ENCODE measurements around the gene OR4D2. TPM values are rescaled to one million over a fixed set of nuclear protein-coding genes. Genes with fewer than 3 reads are reported as not detected.
A peak's percentile ranks its signal among the peaks of the same experiment; 100 is the strongest.

OR4D2 gene
- total and polyA plus RNA-seq, 2 of the 13 experiments (the other 11 are each of a cell fraction or from before 2014, with no cell fraction given) = not detected

DNA sequence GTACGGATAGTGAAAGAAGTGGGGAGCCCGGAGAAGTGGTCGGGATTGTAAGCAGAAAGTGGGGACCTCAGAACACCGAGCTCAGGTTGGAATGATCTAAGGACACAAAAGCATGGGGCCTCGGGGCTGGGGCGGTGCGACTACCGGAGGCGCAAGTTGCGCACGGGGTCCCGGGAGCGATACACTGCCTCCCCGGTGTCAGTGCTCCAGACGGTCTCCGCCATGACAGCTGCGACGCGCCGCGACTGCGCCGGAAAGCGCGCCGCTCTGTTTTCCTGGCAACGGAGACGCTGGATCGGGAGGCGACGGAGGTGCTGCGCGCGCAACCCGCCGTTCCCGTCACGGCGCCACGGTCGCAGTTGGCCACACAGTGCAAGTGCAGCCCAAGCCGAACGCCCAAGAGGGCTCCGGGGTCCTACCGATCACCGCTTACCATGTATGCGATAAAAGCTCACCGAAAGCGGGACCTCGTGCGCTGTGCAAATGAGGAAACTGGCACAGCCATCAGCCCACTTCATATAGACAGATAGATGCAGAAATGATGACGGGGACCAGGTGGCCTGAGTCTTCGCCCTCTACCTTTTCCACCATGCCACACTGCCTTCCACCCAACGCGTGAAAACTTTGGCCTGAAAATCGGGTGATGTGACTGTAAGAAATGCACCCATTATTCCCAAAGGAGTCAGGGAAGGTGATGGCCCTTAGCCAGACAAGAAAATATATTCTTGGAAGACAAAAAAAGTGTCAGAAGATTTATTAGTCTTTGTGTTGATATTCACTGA, 52.4 kb downstream of the OR4D2 start, which contains the start of gene MKS1 (continued):
- TF ChIP-seq, protein P1, sequence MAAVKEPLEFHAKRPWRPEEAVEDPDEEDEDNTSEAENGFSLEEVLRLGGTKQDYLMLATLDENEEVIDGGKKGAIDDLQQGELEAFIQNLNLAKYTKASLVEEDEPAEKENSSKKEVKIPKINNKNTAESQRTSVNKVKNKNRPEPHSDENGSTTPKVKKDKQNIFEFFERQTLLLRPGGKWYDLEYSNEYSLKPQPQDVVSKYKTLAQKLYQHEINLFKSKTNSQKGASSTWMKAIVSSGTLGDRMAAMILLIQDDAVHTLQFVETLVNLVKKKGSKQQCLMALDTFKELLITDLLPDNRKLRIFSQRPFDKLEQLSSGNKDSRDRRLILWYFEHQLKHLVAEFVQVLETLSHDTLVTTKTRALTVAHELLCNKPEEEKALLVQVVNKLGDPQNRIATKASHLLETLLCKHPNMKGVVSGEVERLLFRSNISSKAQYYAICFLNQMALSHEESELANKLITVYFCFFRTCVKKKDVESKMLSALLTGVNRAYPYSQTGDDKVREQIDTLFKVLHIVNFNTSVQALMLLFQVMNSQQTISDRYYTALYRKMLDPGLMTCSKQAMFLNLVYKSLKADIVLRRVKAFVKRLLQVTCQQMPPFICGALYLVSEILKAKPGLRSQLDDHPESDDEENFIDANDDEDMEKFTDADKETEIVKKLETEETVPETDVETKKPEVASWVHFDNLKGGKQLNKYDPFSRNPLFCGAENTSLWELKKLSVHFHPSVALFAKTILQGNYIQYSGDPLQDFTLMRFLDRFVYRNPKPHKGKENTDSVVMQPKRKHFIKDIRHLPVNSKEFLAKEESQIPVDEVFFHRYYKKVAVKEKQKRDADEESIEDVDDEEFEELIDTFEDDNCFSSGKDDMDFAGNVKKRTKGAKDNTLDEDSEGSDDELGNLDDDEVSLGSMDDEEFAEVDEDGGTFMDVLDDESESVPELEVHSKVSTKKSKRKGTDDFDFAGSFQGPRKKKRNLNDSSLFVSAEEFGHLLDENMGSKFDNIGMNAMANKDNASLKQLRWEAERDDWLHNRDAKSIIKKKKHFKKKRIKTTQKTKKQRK (IDR thresholded peaks at IDR 0.05; ENCODE audit: low read length) = no peak
- TF ChIP-seq TAF1 (CRISPR knock-in tag; IDR thresholded peaks at IDR 0.05) (peak; percentile 98), ZNF781 (CRISPR knock-in tag; IDR thresholded peaks at IDR 0.05; ENCODE audit: borderline replicate concordance, not compliant biosample characterization) (no peak), ZNF670 (CRISPR knock-in tag; IDR thresholded peaks at IDR 0.05; ENCODE audit: borderline replicate concordance) (peak; percentile 96; the same call in 1 of the 2 replicates), KDM4B (CRISPR knock-in tag; IDR thresholded peaks at IDR 0.05) (0 out of 2 replicates have a peak, but pooled peaks have one; percentile 29), TMF1 (CRISPR knock-in tag; IDR thresholded peaks at IDR 0.05; ENCODE audit: low read depth) (peak; percentile 56; the same call in 1 of the 2 replicates), ZNF883 (CRISPR knock-in tag; IDR thresholded peaks at IDR 0.05; ENCODE audit: not compliant biosample characterization) (peak; percentile 97), POLR2A (IDR thresholded peaks at IDR 0.05; ENCODE audit: insufficient read depth in 1 of 2, low read depth in 2 of 2, low read length in 2 of 2) (peak; percentile 89 to 94)
- TF ChIP-seq, protein P2, sequence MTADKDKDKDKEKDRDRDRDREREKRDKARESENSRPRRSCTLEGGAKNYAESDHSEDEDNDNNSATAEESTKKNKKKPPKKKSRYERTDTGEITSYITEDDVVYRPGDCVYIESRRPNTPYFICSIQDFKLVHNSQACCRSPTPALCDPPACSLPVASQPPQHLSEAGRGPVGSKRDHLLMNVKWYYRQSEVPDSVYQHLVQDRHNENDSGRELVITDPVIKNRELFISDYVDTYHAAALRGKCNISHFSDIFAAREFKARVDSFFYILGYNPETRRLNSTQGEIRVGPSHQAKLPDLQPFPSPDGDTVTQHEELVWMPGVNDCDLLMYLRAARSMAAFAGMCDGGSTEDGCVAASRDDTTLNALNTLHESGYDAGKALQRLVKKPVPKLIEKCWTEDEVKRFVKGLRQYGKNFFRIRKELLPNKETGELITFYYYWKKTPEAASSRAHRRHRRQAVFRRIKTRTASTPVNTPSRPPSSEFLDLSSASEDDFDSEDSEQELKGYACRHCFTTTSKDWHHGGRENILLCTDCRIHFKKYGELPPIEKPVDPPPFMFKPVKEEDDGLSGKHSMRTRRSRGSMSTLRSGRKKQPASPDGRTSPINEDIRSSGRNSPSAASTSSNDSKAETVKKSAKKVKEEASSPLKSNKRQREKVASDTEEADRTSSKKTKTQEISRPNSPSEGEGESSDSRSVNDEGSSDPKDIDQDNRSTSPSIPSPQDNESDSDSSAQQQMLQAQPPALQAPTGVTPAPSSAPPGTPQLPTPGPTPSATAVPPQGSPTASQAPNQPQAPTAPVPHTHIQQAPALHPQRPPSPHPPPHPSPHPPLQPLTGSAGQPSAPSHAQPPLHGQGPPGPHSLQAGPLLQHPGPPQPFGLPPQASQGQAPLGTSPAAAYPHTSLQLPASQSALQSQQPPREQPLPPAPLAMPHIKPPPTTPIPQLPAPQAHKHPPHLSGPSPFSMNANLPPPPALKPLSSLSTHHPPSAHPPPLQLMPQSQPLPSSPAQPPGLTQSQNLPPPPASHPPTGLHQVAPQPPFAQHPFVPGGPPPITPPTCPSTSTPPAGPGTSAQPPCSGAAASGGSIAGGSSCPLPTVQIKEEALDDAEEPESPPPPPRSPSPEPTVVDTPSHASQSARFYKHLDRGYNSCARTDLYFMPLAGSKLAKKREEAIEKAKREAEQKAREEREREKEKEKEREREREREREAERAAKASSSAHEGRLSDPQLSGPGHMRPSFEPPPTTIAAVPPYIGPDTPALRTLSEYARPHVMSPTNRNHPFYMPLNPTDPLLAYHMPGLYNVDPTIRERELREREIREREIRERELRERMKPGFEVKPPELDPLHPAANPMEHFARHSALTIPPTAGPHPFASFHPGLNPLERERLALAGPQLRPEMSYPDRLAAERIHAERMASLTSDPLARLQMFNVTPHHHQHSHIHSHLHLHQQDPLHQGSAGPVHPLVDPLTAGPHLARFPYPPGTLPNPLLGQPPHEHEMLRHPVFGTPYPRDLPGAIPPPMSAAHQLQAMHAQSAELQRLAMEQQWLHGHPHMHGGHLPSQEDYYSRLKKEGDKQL (CRISPR knock-in tag; IDR thresholded peaks at IDR 0.05; ENCODE audit: low read depth) = peak; percentile 35; the same call in 1 of the 2 replicates
- TF ChIP-seq, protein P3, sequence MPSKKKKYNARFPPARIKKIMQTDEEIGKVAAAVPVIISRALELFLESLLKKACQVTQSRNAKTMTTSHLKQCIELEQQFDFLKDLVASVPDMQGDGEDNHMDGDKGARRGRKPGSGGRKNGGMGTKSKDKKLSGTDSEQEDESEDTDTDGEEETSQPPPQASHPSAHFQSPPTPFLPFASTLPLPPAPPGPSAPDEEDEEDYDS (CRISPR knock-in tag; IDR thresholded peaks at IDR 0.05) = peak; percentile 76
- TF ChIP-seq, protein P4, sequence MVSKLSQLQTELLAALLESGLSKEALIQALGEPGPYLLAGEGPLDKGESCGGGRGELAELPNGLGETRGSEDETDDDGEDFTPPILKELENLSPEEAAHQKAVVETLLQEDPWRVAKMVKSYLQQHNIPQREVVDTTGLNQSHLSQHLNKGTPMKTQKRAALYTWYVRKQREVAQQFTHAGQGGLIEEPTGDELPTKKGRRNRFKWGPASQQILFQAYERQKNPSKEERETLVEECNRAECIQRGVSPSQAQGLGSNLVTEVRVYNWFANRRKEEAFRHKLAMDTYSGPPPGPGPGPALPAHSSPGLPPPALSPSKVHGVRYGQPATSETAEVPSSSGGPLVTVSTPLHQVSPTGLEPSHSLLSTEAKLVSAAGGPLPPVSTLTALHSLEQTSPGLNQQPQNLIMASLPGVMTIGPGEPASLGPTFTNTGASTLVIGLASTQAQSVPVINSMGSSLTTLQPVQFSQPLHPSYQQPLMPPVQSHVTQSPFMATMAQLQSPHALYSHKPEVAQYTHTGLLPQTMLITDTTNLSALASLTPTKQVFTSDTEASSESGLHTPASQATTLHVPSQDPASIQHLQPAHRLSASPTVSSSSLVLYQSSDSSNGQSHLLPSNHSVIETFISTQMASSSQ (IDR thresholded peaks at IDR 0.05; ENCODE audit: low read depth) = no peak
- TF ChIP-seq, protein P4 (CRISPR knock-in tag; IDR thresholded peaks at IDR 0.05; ENCODE audit: borderline replicate concordance) = peak; percentile 58
- TF ChIP-seq, protein P5, sequence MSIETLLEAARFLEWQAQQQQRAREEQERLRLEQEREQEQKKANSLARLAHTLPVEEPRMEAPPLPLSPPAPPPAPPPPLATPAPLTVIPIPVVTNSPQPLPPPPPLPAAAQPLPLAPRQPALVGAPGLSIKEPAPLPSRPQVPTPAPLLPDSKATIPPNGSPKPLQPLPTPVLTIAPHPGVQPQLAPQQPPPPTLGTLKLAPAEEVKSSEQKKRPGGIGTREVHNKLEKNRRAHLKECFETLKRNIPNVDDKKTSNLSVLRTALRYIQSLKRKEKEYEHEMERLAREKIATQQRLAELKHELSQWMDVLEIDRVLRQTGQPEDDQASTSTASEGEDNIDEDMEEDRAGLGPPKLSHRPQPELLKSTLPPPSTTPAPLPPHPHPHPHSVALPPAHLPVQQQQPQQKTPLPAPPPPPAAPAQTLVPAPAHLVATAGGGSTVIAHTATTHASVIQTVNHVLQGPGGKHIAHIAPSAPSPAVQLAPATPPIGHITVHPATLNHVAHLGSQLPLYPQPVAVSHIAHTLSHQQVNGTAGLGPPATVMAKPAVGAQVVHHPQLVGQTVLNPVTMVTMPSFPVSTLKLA (IDR thresholded peaks at IDR 0.05) = peak; percentile 57; the same call in 1 of the 2 replicates

Measured in HepG2 (cell line).